HCT116 (cell line): ENCODE results near the gene MEIS2. TPM values are rescaled to one million over a fixed set of nuclear protein-coding genes. Genes with fewer than 3 reads are reported as not detected.

ENCODE experiments used
- ATAC-seq: fragments of 200-7000 bp; cut with Tn5 transposase; 2 replicates; pipeline ENCODE4 v1.9.1; 2020; ENCODE audit warnings: mild to moderate bottlenecking, moderate library complexity
- BruUV-seq: library from RNA; stranded (reverse); fragments of 400-500 nt; replicated peaks from 2 replicates; lab custom pipeline; 2021; lab: Mats Ljungman, UMichigan
- CTCF ChIA-PET: fragments of 300-600 bp; sonication (Branson Sonifier 250); formaldehyde crosslinking; loops from one replicate; lab custom pipeline; 2021; ENCODE audit warnings: antibody characterized with exemption; lab: Charles Lee
- POLR2A ChIA-PET: fragments of 300-600, 350-600 bp; sonication (Branson Sonifier 250); formaldehyde crosslinking; loops from one replicate; lab custom pipeline; 2021; ENCODE audit warnings: antibody characterized with exemption; lab: Charles Lee
- RAD21 ChIA-PET, 2 experiments: fragments of 300-600 bp; sonication (Branson Sonifier 250); formaldehyde crosslinking; loops; one replicate each; lab custom pipeline; 2023; ENCODE audit warnings: low total read pairs in 2 of 2; ENCODE audit not compliant: uncharacterized antibody in 2 of 2, unreplicated experiment in 2 of 2, low non-redundant PET in 1 of 2; lab: Charles Lee
- DNase-seq: peaks from one replicate; pipeline ENCODE4 v3.0.0-alpha.2; 2010; ENCODE audit warnings: low read depth, low spot score
- H2AFZ ChIP-seq: fragments of 200-600 bp; shearing (Covaris generic), sonication (generic); 2 replicates; pipeline ENCODE4 v1.6.1; 2017; ENCODE audit warnings: low read depth, mixed run types, mixed read lengths, antibody characterized with exemption, low read length; ENCODE audit not compliant: poor library complexity, severe bottlenecking
- H3K27ac ChIP-seq: 2 replicates; pipeline ENCODE4 v1.5.1; 2012; ENCODE audit warnings: low read depth, low read length
- H3K27me3 ChIP-seq: fragments of 200-600 bp; sonication (generic); 2 replicates; pipeline ENCODE4 v1.6.1; 2016; ENCODE audit warnings: mixed run types, low read length, mixed read lengths; ENCODE audit not compliant: insufficient read depth
- H3K36me3 ChIP-seq, 2 experiments: fragments of 200-500 bp in 1 of 2; fragments of 200-600 bp in 1 of 2; sonication (Bioruptor generic) in 1 of 2; sonication (generic) in 1 of 2; 2 replicates each; pipeline versions ENCODE4 v1.5.1 to v1.6.1; 2014 to 2016; ENCODE audit warnings: low read length in 2 of 2, inconsistent platforms in 1 of 2, mixed read lengths in 1 of 2, mixed run types in 1 of 2; ENCODE audit not compliant: insufficient read depth in 2 of 2, control insufficient read depth in 1 of 2
- H3K4me1 ChIP-seq, 2 experiments: fragments of 200-600 bp in 1 of 2; sonication (generic) in 1 of 2; 2 replicates each; pipeline versions ENCODE4 v1.5.1 to v1.6.1; 2012 to 2017; ENCODE audit warnings: low read length in 2 of 2, inconsistent platforms in 1 of 2, mild to moderate bottlenecking in 1 of 2, mixed read lengths in 1 of 2, mixed run types in 1 of 2, moderate library complexity in 1 of 2; ENCODE audit not compliant: insufficient read depth in 2 of 2, control insufficient read depth in 1 of 2
- H3K4me2 ChIP-seq: fragments of 200-600 bp; sonication (generic); 2 replicates; pipeline ENCODE4 v1.6.1; 2017; ENCODE audit warnings: mixed run types, low read length, mixed read lengths
- H3K4me3 ChIP-seq, 2 experiments: fragments of 200-600 bp in 1 of 2; sonication (generic) in 1 of 2; replicated peaks in 1 of 2; 2 replicates each; pipeline ENCODE4 v1.5.1; 2011 to 2016; ENCODE audit warnings: low read length in 2 of 2, control low read depth in 1 of 2, low read depth in 1 of 2, mild to moderate bottlenecking in 1 of 2, mixed read lengths in 1 of 2, mixed run types in 1 of 2
- H3K79me2 ChIP-seq: fragments of 200-600 bp; sonication (generic); 2 replicates; pipeline ENCODE4 v1.6.1; 2017; ENCODE audit warnings: mild to moderate bottlenecking, mixed run types, low read length, moderate library complexity, mixed read lengths; ENCODE audit not compliant: insufficient read depth
- H3K9ac ChIP-seq: fragments of 200-600 bp; sonication (generic); 2 replicates; pipeline ENCODE4 v1.6.1; 2016; ENCODE audit warnings: low read length, mixed read lengths
- H3K9me2 ChIP-seq: fragments of 200-600 bp; sonication (generic), shearing (Covaris generic); 2 replicates; pipeline ENCODE4 v1.6.1; 2017; ENCODE audit warnings: mixed run types, mild to moderate bottlenecking, moderate library complexity; ENCODE audit not compliant: insufficient read depth
- H3K9me3 ChIP-seq, 2 experiments: fragments of 200-500 bp in 1 of 2; fragments of 200-600 bp in 1 of 2; sonication (Bioruptor generic) in 1 of 2; sonication (generic) in 1 of 2; 2 replicates each; pipeline ENCODE4 v1.6.1; 2014 to 2017; ENCODE audit warnings: low read length in 2 of 2, mixed read lengths in 2 of 2, inconsistent platforms in 1 of 2, low read depth in 1 of 2, mild to moderate bottlenecking in 1 of 2, mixed run types in 1 of 2, moderate library complexity in 1 of 2; ENCODE audit not compliant: control insufficient read depth in 1 of 2, insufficient read depth in 1 of 2
- H4K20me1 ChIP-seq: fragments of 200-600 bp; sonication (generic), shearing (Covaris generic); 2 replicates; pipeline ENCODE4 v1.6.1; 2017; ENCODE audit warnings: mixed run types, mild to moderate bottlenecking, moderate library complexity; ENCODE audit not compliant: insufficient read depth
- ATF3 ChIP-seq: IDR thresholded peaks from 2 replicates; pipeline ENCODE4 v1.6.1; 2012
- CBX3 ChIP-seq: IDR thresholded peaks from 2 replicates; pipeline ENCODE4 v1.6.1; 2012; ENCODE audit warnings: low read depth
- CEBPB ChIP-seq: IDR thresholded peaks from 2 replicates; pipeline ENCODE4 v1.6.1; 2012; ENCODE audit warnings: low read depth
- EGR1 ChIP-seq: IDR thresholded peaks from 2 replicates; pipeline ENCODE4 v1.6.1; 2012; ENCODE audit warnings: low read depth
- ELF1 ChIP-seq: IDR thresholded peaks from 2 replicates; pipeline ENCODE4 v1.6.1; 2012; ENCODE audit warnings: low read depth, borderline replicate concordance
- EZH2phosphoT487 ChIP-seq: fragments of 200-600 bp; IDR thresholded peaks from 2 replicates; pipeline ENCODE4 v1.6.1; 2018; ENCODE audit warnings: antibody characterized with exemption, borderline replicate concordance
- FOSL1 ChIP-seq: IDR thresholded peaks from 2 replicates; pipeline ENCODE4 v1.6.1; 2012; ENCODE audit warnings: low read depth
- MAX ChIP-seq: IDR thresholded peaks from 2 replicates; pipeline ENCODE4 v1.6.1; 2012
- POLR2A ChIP-seq: IDR thresholded peaks from 2 replicates; pipeline ENCODE4 v1.7.0; 2011; ENCODE audit warnings: borderline replicate concordance; ENCODE audit not compliant: insufficient read depth, insufficient read length; ENCODE audit errors: extremely low read depth
- POLR2AphosphoS5 ChIP-seq: IDR thresholded peaks from 2 replicates; pipeline ENCODE4 v1.6.1; 2011; ENCODE audit warnings: mild to moderate bottlenecking, low read depth, low read length, moderate library complexity
- SP1 ChIP-seq: IDR thresholded peaks from 2 replicates; pipeline ENCODE4 v1.6.1; 2012; ENCODE audit warnings: low read depth
- TCF7L2 ChIP-seq: IDR thresholded peaks from 2 replicates; pipeline ENCODE4 v1.7.0; 2011; ENCODE audit warnings: borderline replicate concordance, inconsistent platforms; ENCODE audit not compliant: insufficient read depth, insufficient read length; ENCODE audit errors: extremely low read depth
- YY1 ChIP-seq: IDR thresholded peaks from 2 replicates; pipeline ENCODE4 v1.6.1; 2011; ENCODE audit warnings: low read length, low read depth, moderate library complexity, mild to moderate bottlenecking; ENCODE audit not compliant: insufficient replicate concordance; ENCODE audit errors: extremely low read depth
- ZBTB33 ChIP-seq: IDR thresholded peaks from 2 replicates; pipeline ENCODE4 v1.6.1; 2011; ENCODE audit warnings: mild to moderate bottlenecking, low read length, moderate library complexity; ENCODE audit not compliant: insufficient replicate concordance; ENCODE audit errors: extremely low read depth
- ZFX ChIP-seq: fragments of 450-650 bp; IDR thresholded peaks from 2 replicates; pipeline ENCODE4 v1.6.1; 2017
- ZNF274 ChIP-seq: fragments of 200-500 bp; sonication (Bioruptor generic); IDR thresholded peaks from 2 replicates; pipeline ENCODE4 v1.6.1; 2014; ENCODE audit warnings: mild to moderate bottlenecking, low read depth, low read length, inconsistent platforms
- intact Hi-C: fragments of 100-400 bp; cut with micrococcal nuclease; formaldehyde crosslinking; loops from 2 replicates; pipeline ENCODE4 v1.10.0; 2022
- total RNA-seq: library from RNA; stranded (reverse); gene quantifications from one replicate; pipeline ENCODE4 v1.2.1, GENCODE V29; 2021; ENCODE audit not compliant: unreplicated experiment

The MEIS2 gene
- total RNA-seq, 1 experiment from 2014 or later = 11.5 TPM

DNA sequence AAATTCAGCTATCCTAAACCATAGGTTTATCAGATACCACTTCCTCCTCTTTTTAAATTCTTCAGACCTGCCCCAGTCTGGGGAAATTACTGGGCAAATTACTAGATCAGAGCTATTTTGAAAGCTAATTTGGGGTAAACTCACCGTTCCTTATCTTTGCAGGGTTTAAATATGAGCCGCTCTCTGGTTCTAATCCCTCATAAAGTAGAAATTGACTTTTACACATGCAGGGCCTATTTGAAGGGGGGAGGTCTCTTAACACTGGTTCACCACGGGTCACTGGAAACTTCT is 11.0 kb upstream of the MEIS2 start:
- Histone ChIP-seq H3K27me3 (no peaks in the 10 kb centered on the region), H3K79me2 (no peaks in the 10 kb centered on the region), H2AFZ (no peak overlapping the region), H3K9me2 (no peaks in the 10 kb centered on the region), H3K36me3 (no peaks in the 10 kb centered on the region), H4K20me1 (no peaks in the 10 kb centered on the region), H3K4me3 (no peak overlapping the region), H3K27ac (no peak overlapping the region), H3K4me2 (no peak overlapping the region), H3K9ac (no peak overlapping the region), H3K4me1 (no peaks in the 10 kb centered on the region), H3K9me3 (no peaks in the 10 kb centered on the region)
- ChIA-PET CTCF (no interaction called here), RAD21 (no interaction called here), POLR2A (no interaction called here)
- BruUV-seq = no TSS peak
- no peak for TF ChIP-seq CEBPB
- TF ChIP-seq EZH2phosphoT487 = no peak
- TF ChIP-seq CBX3 = no peak
- TF ChIP-seq TCF7L2 = no peak
- no peak for TF ChIP-seq MAX
- TF ChIP-seq ZFX = no peak
- TF ChIP-seq ZNF274 = no peak
- no peak for TF ChIP-seq ZBTB33
- no peak for TF ChIP-seq EGR1
- no peak for TF ChIP-seq POLR2A
- TF ChIP-seq POLR2AphosphoS5 = no peak
- no peak for TF ChIP-seq YY1
- no peak for TF ChIP-seq ELF1
- no peak for TF ChIP-seq ATF3
- no peak for TF ChIP-seq FOSL1
- TF ChIP-seq SP1 = no peak
- DNase-seq (no peak), ATAC-seq (no peak)
- intact Hi-C loops = no loop called here
